BJ (cell line): Measurements from ENCODE around the gene PLK5. TPM values are rescaled to one million over a fixed set of nuclear protein-coding genes. Genes with fewer than 3 reads are reported as not detected.

ENCODE experiments used
- CTCF ChIA-PET: fragments of 350-600 bp; formaldehyde crosslinking; extraction: SDS; loops from one replicate; lab custom pipeline; 2021; ENCODE audit warnings: antibody characterized with exemption, inconsistent platforms; lab: Yijun Ruan, JAX
- POLR2A ChIA-PET: fragments of 300-600 bp; sonication (Branson Sonifier 250); formaldehyde crosslinking; extraction: SDS; loops from one replicate; lab custom pipeline; 2021; ENCODE audit warnings: antibody characterized with exemption; lab: Charles Lee
- DNase-seq: peaks from one replicate; pipeline ENCODE4 v3.0.0-alpha.2; 2011; ENCODE audit warnings: low read depth
- H3K27me3 ChIP-seq: 2 replicates; pipeline ENCODE4 v1.6.0; 2011; ENCODE audit warnings: low read length; ENCODE audit not compliant: control insufficient read depth, insufficient read depth
- H3K36me3 ChIP-seq: 2 replicates; pipeline ENCODE4 v1.5.1; 2011; ENCODE audit warnings: low read length; ENCODE audit not compliant: control insufficient read depth, insufficient read depth
- H3K4me3 ChIP-seq: 2 replicates; pipeline ENCODE4 v1.5.1; 2011; ENCODE audit warnings: low read depth, mild to moderate bottlenecking, control low read depth, low read length
- CTCF ChIP-seq: IDR thresholded peaks from 2 replicates; pipeline ENCODE4 v1.5.1; 2011; ENCODE audit warnings: low read depth, mild to moderate bottlenecking, control low read depth, inconsistent platforms, low read length, moderate library complexity; ENCODE audit not compliant: insufficient read depth
- polyA plus RNA-seq: library from polyadenylated mRNA; depleted of rRNA; stranded (reverse); fragments of >200 nt; gene quantifications from 2 replicates; pipeline ENCODE4 v1.2.3, GENCODE V29; 2011

PLK5 gene
- polyA plus RNA-seq, 1 experiment, result not detected

GRCh38 chr19:1520203-1520780, 3.6 kb upstream of the PLK5 start:
- Histone ChIP-seq H3K36me3 (no peaks in the 10 kb centered on the region), H3K4me3 (no peak overlapping the region), H3K27me3 (peaks cover 19% of the 10 kb centered on the region)
- ChIA-PET CTCF (no interaction called here), POLR2A (no interaction called here)
- no peak for DNase-seq
- TF ChIP-seq CTCF, result no peak

- no peak for DNase-seq
- POLR2A ChIA-PET, result no interaction called here
- CTCF ChIA-PET, result interaction anchor here (0.6 to 1.0 kb wide), 2 partner anchors 24 to 67 kb away, joined by 3 to 4 read pairs; no protein-coding TSS in a partner anchor
- peaks cover 19% of the 10 kb centered on the region for H3K27me3 ChIP-seq
- no peaks in the 10 kb centered on the region for H3K36me3 ChIP-seq
- H3K4me3 ChIP-seq, result no peak overlapping the region
- no peak for TF ChIP-seq CTCF
These were observed 2.2 kb upstream of the PLK5 start for GRCh38 chr19:1521636-1522035.

- ChIA-PET CTCF (interaction anchor here (0.6 to 1.0 kb wide), 2 partner anchors 24 to 67 kb away, joined by 3 to 4 read pairs; no protein-coding TSS in a partner anchor), POLR2A (no interaction called here)
- H3K4me3 ChIP-seq, result no peak overlapping the region
- no peak for DNase-seq
- H3K36me3 ChIP-seq, result no peaks in the 10 kb centered on the region
- peaks cover 19% of the 10 kb centered on the region for H3K27me3 ChIP-seq
- no peak for TF ChIP-seq CTCF
These were observed 1.8 kb upstream of the PLK5 start for GRCh38 chr19:1522061-1522460.

GRCh38 chr19:1522838-1523237, 1.0 kb upstream of the PLK5 start:
- ChIA-PET POLR2A (no interaction called here), CTCF (interaction anchor here (0.7 to 1.0 kb wide), 3 partner anchors 10 to 149 kb away, joined by 3 to 4 read pairs (median 3); no protein-coding TSS in a partner anchor)
- Histone ChIP-seq H3K27me3 (peaks cover 19% of the 10 kb centered on the region), H3K4me3 (no peak overlapping the region), H3K36me3 (no peaks in the 10 kb centered on the region)
- no peak for DNase-seq
- no peak for TF ChIP-seq CTCF

GRCh38 chr19:1524287-1524971, 552 bp downstream of the PLK5 start:
- CTCF ChIA-PET, result interaction anchor here (1.4 kb wide), 1 partner anchor 22 kb away, joined by 5 read pairs; no protein-coding TSS in a partner anchor
- POLR2A ChIA-PET, result no interaction called here
- Histone ChIP-seq H3K4me3 (no peak overlapping the region), H3K27me3 (peaks cover 18% of the 10 kb centered on the region), H3K36me3 (no peaks in the 10 kb centered on the region)
- TF ChIP-seq CTCF, result no peak
- no peak for DNase-seq
